ENCODE data around the gene PCDH9.

Gene PCDH9

GRCh38 chr13:67077132-67077531 is 153.0 kb downstream of the PCDH9 start:
- no peak for DNase-seq

DNA sequence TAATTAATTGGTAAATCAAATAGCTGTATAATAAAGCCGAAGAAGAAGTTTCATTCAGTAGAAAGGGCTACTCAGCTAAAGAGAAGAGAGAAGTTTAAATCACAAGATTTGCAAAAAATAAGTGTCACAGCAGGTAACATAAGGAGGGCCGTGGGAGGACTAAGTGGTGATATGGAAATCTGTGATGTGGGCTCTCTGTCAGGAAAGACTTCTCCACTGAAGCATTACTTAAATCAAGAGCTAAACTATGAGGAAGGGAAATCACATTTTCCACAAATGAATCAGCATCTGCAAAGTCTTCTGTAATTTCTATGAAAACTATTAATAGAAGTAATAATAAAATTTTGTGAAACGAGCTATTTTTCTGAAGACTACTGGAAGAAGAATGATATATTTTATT is 153.8 kb downstream of the PCDH9 start:
- no peak for DNase-seq

DNA sequence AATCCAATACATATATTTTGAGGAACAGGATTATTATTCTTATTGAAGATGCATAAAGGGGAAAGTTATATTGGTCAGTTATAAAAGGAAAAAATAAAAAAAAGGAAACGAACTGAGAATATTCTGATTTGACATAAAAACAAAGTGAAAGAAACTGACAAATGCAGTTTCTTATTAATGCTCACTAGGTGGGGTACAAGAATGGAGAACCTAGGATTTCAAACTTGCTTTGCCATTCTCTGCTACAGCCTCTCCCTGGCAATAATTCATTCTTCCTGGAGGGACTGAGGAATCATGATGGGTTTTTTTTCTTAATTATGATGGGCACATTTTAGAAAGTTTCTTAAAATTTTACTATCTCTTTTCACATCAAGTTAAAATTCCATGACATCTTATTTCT is 154.9 kb downstream of the PCDH9 start:
- no peak for DNase-seq

GRCh38 chr13:67071918-67072598 is 158.1 kb downstream of the PCDH9 start:
- no peak for DNase-seq

GRCh38 chr13:67070306-67070705 is 159.8 kb downstream of the PCDH9 start:
- DNase-seq: no peak

- no peak for DNase-seq
These were observed 160.9 kb downstream of the PCDH9 start for GRCh38 chr13:67069117-67069767.

GRCh38 chr13:67064920-67065319 is 165.2 kb downstream of the PCDH9 start:
- no peak for DNase-seq

- DNase-seq: no peak
These were observed 167.1 kb downstream of the PCDH9 start for GRCh38 chr13:67063036-67063435.

- DNase-seq: no peak
These were observed 168.0 kb downstream of the PCDH9 start for GRCh38 chr13:67062160-67062559.

DNA sequence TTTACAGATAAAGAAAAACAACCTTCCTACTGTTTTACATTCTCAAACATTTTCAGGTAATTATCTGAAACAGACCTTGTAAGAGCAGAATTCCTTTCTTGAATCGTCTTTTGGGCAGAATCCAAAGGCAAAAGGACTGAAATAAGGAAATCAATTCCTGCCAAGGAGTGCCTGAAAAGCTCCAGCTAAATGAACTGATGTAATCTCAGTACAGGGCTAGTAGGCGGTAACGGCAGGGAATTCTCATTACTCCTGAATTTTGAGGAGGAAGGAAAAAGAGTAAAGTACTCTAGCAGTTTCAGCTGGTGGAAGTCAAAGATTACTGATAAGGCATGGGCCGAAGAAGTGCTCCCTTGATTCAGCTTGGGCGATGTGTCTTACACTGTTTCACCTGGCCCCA is 168.4 kb downstream of the PCDH9 start:
- DNase-seq: no peak

DNA sequence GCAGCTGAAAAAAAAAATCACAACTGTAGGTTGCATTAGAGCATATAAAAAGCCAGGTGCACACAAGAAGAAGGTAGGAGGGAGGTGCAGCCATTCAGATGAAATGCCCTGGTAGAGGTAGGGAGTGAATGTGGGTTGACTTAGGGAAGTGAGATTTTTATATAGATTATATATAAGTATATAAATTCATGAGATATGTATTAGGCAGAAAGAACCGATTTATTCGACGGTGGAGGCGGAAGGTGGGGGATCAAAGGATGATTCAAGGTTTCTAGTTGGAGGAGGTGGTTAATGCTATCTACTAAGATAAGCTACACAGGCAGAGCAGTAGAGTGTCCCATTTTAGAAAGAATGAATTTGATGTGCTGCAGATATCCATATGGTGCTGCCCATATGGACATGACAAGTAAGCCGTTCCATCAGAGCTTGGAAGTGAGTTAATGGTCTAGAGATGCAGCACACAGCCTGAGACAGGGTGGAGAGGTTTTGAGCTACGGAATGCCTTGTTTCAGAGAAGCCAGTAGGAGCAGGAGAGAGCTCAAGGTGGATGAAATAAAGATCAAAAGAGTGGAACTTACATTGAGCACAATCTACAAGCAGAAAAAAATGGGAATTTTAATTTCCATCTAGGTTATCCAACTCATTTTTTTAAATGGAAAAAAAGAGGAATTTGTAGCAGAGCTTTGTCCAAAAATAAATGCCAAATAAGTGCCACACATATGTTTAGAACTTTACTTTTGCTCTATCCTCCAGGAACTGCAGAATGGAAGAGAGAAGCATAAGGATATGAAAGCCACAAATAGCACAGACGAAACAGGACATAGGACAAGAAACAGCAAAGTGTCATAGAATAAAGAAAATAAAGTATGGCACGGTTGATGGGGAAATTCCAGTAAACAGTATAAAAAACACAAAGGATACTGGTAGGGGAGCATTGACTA is 177.3 kb downstream of the PCDH9 start:
- DNase-seq: no peak

DNA sequence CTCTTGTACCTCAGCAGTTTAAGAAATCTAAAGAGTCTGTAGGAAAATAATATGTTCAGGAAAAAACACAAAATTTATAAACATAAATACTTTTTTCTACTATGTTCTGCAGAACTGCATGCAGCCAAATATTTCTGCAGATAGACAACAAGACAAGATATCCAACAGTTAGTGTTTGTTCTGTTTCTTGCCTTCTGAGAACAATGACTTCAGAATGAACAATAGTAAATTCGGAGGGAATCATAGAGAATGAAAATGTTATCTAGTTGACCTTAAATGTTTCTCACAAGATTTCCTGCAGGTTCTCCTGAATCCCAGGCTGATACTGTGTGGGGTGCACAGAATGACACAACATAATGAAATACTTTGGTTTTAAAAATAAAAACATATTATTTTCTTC is 180.4 kb downstream of the PCDH9 start:
- DNase-seq: no peak

- DNase-seq: no peak
These were observed 181.3 kb downstream of the PCDH9 start for GRCh38 chr13:67048821-67049150.

- DNase-seq: no peak
These were observed 181.9 kb downstream of the PCDH9 start for GRCh38 chr13:67048084-67048820.

- DNase-seq: no peak
These were observed 184.8 kb downstream of the PCDH9 start for GRCh38 chr13:67045357-67045756.

DNA sequence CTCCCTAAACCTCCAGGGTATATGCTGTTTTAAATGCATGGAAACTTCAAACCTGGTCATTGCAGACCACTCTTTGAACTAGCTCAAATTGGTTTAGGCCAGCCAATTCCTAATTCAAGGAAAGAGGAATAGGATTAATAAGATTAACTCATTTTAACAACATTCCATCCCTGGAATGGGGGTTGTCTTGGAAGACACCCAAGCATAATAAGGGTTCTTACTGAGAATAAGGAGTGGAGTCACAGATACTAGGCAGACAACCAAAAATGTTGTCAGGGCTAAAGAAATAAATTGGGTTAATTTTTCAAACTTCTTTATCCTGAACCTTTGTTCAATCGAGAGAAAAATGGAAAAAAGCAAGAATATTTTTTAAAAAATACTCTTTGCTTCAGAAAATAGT is 186.2 kb downstream of the PCDH9 start:
- no peak for DNase-seq

GRCh38 chr13:67042556-67042955 is 187.6 kb downstream of the PCDH9 start:
- DNase-seq: no peak

GRCh38 chr13:67036699-67037457 is 193.3 kb downstream of the PCDH9 start:
- DNase-seq: no peak

- no peak for DNase-seq
These were observed 197.0 kb downstream of the PCDH9 start for GRCh38 chr13:67033170-67033569.

DNA sequence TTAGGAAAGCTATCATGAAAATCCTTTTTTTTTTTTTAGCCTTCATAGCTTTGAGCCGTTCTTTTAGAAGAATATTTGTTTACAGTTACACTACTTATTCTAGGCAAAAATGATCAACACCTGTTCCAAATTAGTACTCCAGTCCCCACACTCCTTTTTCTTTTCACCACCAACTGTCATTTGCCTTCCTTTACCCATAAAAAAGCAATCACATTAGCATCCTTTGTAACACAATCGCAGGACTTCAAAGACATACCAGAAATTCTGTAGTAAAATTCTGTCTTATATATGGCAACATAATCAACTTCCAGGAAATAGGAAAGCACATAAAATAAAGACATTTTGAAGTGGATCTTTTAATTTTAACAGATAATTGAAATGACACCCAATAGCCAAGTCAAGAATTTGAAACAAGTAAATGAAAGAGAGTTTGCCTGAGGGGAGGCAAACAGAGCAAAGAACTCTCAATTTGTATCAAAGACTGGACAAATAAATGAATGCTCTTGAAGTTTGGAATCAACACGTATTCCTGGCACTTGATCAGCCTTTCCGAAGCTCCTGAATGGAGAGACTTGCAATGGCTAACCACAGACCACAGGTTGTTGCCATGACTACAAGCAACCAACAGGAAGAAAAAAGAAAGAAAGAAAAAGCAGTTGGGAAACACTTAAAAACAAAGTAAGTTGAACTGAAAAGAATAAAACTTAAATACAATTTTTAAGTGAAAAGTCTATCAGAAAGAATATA is 206.8 kb downstream of the PCDH9 start:
- DNase-seq: no peak

GRCh38 chr13:67018775-67019174 is 211.4 kb downstream of the PCDH9 start:
- no peak for DNase-seq

DNA sequence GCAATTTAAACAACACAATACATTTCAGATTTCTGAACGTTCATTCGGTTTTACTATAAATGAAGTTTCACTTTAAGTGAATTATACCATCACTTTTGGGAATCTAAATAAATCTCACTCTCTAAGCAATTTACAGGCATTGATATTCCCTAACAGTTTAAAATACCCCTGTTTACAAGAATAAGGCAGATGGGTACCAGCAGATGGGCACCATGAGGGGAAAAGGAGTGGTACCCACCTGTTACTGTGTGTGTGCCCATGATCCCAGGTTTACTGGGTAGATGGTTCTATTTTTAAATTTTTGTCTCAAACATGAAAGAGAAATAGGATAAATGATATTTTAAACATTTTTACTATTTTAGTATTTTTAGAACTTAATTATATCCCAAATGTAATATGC is 212.9 kb downstream of the PCDH9 start:
- no peak for DNase-seq
